ENCODE results near the gene TERT.

Gene TERT

DNA sequence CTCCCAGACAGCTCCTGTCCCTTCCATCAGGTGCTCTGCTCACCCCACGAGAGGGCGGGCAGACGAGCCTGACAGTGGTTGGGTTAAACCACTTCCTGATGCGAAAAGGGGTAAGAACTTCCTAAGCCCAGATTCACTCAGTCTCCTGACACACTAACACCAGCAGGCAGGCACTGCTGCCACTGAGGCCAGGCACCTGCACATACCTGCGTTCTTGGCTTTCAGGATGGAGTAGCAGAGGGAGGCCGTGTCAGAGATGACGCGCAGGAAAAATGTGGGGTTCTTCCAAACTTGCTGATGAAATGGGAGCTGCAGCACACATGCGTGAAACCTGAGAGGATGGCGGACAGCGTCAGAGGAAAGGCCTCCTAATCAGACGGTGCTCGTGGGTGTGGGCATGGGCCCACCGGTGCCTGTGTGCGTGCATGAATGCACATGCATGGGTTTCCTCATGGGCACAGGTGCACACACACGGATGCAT, 39.7 kb downstream of the TERT start:
- no peak for TF ChIP-seq ARNT (IDR thresholded peaks at IDR 0.05)
- no peak for TF ChIP-seq BHLHE40 (IDR thresholded peaks at IDR 0.05; ENCODE audit: borderline replicate concordance)
- TF ChIP-seq FOXK2 (IDR thresholded peaks at IDR 0.05) = no peak
- TF ChIP-seq CTBP1 (IDR thresholded peaks at IDR 0.05; ENCODE audit: borderline replicate concordance) = no peak
- TF ChIP-seq FOXM1 (IDR thresholded peaks at IDR 0.05; ENCODE audit: borderline replicate concordance) = no peak
- TF ChIP-seq, protein P1, sequence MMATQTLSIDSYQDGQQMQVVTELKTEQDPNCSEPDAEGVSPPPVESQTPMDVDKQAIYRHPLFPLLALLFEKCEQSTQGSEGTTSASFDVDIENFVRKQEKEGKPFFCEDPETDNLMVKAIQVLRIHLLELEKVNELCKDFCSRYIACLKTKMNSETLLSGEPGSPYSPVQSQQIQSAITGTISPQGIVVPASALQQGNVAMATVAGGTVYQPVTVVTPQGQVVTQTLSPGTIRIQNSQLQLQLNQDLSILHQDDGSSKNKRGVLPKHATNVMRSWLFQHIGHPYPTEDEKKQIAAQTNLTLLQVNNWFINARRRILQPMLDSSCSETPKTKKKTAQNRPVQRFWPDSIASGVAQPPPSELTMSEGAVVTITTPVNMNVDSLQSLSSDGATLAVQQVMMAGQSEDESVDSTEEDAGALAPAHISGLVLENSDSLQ (IDR thresholded peaks at IDR 0.05) = no peak
- TF ChIP-seq SP1 (IDR thresholded peaks at IDR 0.05) = no peak
- TF ChIP-seq FOXA1 (IDR thresholded peaks at IDR 0.05) = no peak
- TF ChIP-seq SUZ12 (IDR thresholded peaks at IDR 0.05) = no peak
- TF ChIP-seq ZNF384 (IDR thresholded peaks at IDR 0.05) = no peak
- no peak for TF ChIP-seq TARDBP (IDR thresholded peaks at IDR 0.05)
- ChIA-PET CTCF (no interaction called here), POLR2A (no interaction called here)
- DNase-seq (ENCODE audit: extremely low spot score) = no peak

DNA sequence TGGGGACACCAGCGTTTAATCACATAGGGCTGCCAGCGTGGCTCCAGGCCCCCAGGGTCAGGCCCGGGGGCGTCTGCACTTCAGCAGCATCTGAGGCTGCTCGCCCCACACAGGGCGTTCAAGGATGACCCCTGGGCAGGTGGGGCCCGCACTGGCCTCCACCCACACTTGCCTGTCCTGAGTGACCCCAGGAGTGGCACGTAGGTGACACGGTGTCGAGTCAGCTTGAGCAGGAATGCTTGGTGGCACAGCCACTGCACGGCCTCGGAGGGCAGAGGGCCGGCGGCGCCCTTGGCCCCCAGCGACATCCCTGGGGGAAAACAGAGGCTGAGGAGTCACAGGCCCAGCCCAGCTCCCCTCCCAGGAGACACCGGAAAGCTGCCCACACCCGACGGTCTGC, 40.7 kb downstream of the TERT start:
- CTCF ChIA-PET = no interaction called here
- no peak for DNase-seq (ENCODE audit: extremely low spot score)
- POLR2A ChIA-PET = no interaction called here
- TF ChIP-seq CTBP1 (IDR thresholded peaks at IDR 0.05; ENCODE audit: borderline replicate concordance) = no peak

DNA sequence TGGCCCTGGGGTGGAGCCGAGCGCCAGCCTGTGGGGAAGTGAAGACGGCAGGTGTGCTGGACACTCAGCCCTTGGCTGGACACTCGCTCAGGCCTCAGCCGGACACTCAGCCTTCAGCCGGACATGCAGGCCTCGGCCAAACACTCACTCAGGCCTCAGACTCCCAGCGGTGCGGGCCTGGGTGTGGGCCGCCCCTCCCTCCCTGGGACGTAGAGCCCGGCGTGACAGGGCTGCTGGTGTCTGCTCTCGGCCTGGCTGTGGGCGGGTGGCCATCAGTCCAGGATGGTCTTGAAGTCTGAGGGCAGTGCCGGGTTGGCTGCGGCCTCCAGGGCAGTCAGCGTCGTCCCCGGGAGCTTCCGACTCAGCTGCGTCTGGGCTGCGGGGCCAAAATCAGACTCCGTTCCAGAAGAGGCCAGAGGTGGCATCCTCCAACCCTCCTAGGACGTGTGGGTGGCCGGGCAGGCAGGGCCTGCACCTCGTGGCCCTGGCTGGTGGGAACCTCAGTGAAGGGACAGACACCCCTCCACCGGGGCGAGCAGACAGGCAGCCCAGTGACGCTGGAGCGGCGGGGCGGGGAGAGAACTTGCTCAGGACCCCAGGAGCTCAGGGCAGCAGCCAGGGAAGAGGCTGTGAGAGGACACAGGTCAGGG, 41.3 kb downstream of the TERT start:
- TF ChIP-seq FOXA1 (IDR thresholded peaks at IDR 0.05) (no peak), ZNF384 (IDR thresholded peaks at IDR 0.05) (no peak), SUZ12 (IDR thresholded peaks at IDR 0.05) (no peak), HDGF (IDR thresholded peaks at IDR 0.05; ENCODE audit: borderline replicate concordance) (no peak)
- ChIA-PET POLR2A (no interaction called here), CTCF (no interaction called here)

DNA sequence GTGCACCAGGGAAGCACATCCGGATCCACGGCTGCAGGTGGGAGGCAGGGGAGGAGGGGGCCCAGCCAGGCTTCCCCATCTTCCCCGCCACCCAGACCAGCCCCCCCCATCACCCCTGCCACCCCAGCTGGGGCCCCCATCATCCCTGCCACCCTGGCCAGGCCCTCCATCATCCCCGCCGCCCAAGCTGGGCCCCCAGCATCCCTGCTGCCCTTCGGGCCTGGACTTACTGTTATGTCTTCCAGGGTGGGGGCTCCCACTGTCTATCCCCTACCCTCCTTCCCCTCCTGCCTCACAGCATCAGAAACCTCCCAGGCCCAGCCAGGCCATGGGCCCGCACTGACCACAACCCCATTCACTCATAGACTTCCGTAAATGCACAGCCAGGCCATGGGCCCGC, 42.2 kb downstream of the TERT start:
- ChIA-PET CTCF (no interaction called here), POLR2A (no interaction called here)
- no peak for DNase-seq (ENCODE audit: extremely low spot score)

More for the DNA sequence above, 41.3 kb downstream of the TERT start:
- DNase-seq (ENCODE audit: extremely low spot score) = no peak

DNA sequence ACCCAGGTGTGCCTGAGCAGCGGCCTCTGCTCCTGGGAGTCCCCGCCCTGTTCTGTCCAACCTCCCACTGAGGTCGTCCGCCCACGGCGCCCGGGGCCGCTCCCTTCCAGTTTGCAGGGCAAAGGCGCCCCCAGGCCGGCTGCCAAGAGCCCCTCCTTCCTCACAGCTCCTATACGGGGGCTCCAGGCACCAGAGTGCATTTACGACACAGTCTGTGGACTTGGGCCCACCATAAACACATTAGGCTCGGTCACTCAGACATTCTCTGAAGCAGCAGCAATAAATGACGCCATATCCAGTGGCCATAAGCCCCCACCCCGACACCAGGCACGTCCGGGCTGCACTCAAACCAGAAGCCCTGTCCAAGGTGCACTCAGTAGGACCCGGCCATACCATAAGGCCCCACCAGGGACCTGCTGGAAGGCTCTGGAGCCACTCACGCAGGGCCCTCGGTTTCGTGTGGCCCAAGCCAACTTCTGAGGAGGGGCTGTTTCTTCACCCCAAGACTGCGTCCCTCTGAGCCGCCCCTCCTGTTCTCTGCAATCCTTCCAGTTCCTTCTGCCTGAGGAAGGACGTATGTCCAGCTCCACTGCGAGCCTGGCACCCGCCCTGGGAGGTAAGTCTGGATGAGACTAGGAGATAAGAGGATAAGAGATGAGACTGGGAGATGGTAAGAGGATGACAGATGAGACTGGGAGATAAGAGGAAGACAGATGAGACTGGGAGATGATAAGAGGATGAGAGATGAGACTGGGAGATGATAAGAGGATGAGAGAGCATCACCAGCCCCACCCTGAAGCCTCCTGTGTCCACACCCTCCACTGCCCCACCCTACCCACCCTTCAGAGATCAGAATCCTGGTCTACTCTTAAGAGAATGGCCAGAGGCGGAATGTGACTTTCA, 42.9 kb downstream of the TERT start:
- TF ChIP-seq FOXK2 (IDR thresholded peaks at IDR 0.05) = no peak
- TF ChIP-seq HDGF (IDR thresholded peaks at IDR 0.05; ENCODE audit: borderline replicate concordance) = no peak
- no peak for TF ChIP-seq FOXM1 (IDR thresholded peaks at IDR 0.05; ENCODE audit: borderline replicate concordance)
- no peak for TF ChIP-seq TARDBP (IDR thresholded peaks at IDR 0.05)
- TF ChIP-seq LEF1 (IDR thresholded peaks at IDR 0.05; ENCODE audit: borderline replicate concordance) = no peak
- no peak for TF ChIP-seq ELF4 (IDR thresholded peaks at IDR 0.05)
- TF ChIP-seq FOXA1 (IDR thresholded peaks at IDR 0.05) = no peak
- DNase-seq (ENCODE audit: extremely low spot score) = no peak
- CTCF ChIA-PET = no interaction called here
- POLR2A ChIA-PET = no interaction called here

More for the DNA sequence above, 42.2 kb downstream of the TERT start:
- no peak for TF ChIP-seq FOXA1 (IDR thresholded peaks at IDR 0.05)
- no peak for TF ChIP-seq BHLHE40 (IDR thresholded peaks at IDR 0.05; ENCODE audit: borderline replicate concordance)
- no peak for TF ChIP-seq FOXK2 (IDR thresholded peaks at IDR 0.05)
- TF ChIP-seq FOXM1 (IDR thresholded peaks at IDR 0.05; ENCODE audit: borderline replicate concordance) = no peak
- no peak for TF ChIP-seq TARDBP (IDR thresholded peaks at IDR 0.05)
- TF ChIP-seq HDGF (IDR thresholded peaks at IDR 0.05; ENCODE audit: borderline replicate concordance) = no peak
- TF ChIP-seq NFRKB (IDR thresholded peaks at IDR 0.05) = no peak
- TF ChIP-seq L3MBTL2 (conservative IDR thresholded peaks at IDR 0.05) = no peak
- TF ChIP-seq ZNF384 (IDR thresholded peaks at IDR 0.05) = no peak
- TF ChIP-seq ELF4 (IDR thresholded peaks at IDR 0.05) = no peak
- no peak for TF ChIP-seq CTBP1 (IDR thresholded peaks at IDR 0.05; ENCODE audit: borderline replicate concordance)
- TF ChIP-seq LEF1 (IDR thresholded peaks at IDR 0.05; ENCODE audit: borderline replicate concordance) = no peak
- no peak for TF ChIP-seq SP1 (IDR thresholded peaks at IDR 0.05)
- no peak for TF ChIP-seq ARNT (IDR thresholded peaks at IDR 0.05)

DNA sequence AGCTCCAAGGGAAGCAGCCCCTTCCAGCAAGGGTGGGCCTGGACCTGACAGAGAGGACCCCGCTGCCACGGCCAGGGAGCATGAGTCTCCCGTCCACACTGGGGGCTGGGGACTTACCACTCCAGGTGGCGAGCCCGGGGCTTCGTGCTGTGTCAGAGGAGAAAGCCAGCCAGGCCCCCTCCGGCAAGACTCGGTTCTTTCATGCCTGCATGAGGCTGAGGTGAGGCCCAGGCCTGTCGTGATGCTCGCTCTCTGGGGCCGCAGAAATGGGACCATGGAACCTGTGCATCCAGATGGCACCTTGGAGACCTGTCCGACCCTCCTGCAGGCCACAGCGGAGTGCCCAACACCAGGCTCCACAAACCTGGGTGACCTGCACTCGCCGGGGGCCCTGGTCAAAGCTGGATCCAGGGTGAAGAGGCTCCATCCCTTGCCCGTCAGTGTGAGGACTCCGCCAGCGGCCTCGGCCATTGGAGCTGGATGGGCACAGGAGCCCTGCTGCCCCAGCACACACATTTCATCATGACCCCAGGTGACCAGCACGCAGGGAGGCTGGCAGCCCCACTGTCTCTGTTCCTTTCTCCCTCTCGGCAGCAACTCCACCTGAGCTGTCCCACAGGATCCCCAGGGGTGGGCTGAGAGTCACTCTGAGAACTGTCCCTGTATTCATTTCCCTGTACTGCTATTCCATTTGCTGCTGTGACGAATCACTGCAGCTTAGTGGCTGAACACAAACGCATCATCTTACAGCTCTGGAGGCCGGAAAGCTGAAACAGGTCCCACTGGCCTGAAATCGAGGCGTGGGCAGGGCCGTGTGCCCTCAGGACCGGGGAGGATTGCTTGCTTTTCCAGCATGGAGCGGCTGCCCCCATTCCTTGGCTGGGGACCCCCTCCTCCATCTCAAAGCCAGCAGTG, 45.2 kb downstream of the TERT start:
- ChIA-PET POLR2A (no interaction called here), CTCF (no interaction called here)
- TF ChIP-seq BHLHE40 (IDR thresholded peaks at IDR 0.05; ENCODE audit: borderline replicate concordance) (no peak), L3MBTL2 (conservative IDR thresholded peaks at IDR 0.05) (no peak), FOXK2 (IDR thresholded peaks at IDR 0.05) (no peak), TARDBP (IDR thresholded peaks at IDR 0.05) (no peak), SP1 (IDR thresholded peaks at IDR 0.05) (no peak), SUZ12 (IDR thresholded peaks at IDR 0.05) (no peak), ELF4 (IDR thresholded peaks at IDR 0.05) (no peak), FOXM1 (IDR thresholded peaks at IDR 0.05; ENCODE audit: borderline replicate concordance) (no peak), FOXA1 (IDR thresholded peaks at IDR 0.05) (no peak), LEF1 (IDR thresholded peaks at IDR 0.05; ENCODE audit: borderline replicate concordance) (no peak), CTBP1 (IDR thresholded peaks at IDR 0.05; ENCODE audit: borderline replicate concordance) (no peak), ARNT (IDR thresholded peaks at IDR 0.05) (no peak), HDGF (IDR thresholded peaks at IDR 0.05; ENCODE audit: borderline replicate concordance) (no peak), NFRKB (IDR thresholded peaks at IDR 0.05) (no peak), ZNF384 (IDR thresholded peaks at IDR 0.05) (no peak)
- TF ChIP-seq, protein P1 (IDR thresholded peaks at IDR 0.05) = no peak
- no peak for DNase-seq (ENCODE audit: extremely low spot score)

Measured in HEK293T (cell line).